Lower leg skin (tissue), 4 donors: ENCODE measurements around the gene CCBE1. TPM values are rescaled to one million over a fixed set of nuclear protein-coding genes. Genes with fewer than 3 reads are reported as not detected.
"Not testable (repeated sequence)": the region's sequence is repeated elsewhere in the genome, so short reads cannot be mapped to it uniquely, and the experiment has no call there.

ENCODE experiments used
- DNase-seq, 2 donors: peaks; one replicate each; pipeline ENCODE4 v3.0.0-alpha.2; 2019; ENCODE audit warnings: low spot score in 2 of 2
- H3K4me3 ChIP-seq: fragments of 200-600 bp; sonication (generic); 2 replicates; pipeline ENCODE4 v1.5.1; 2017; ENCODE audit warnings: mild to moderate bottlenecking, low read depth; ENCODE audit not compliant: poor library complexity, severe bottlenecking
- CTCF ChIP-seq, 3 donors: fragments of 450-650 bp; IDR thresholded peaks; one replicate each; pipeline ENCODE4 v1.5.1; 2016; ENCODE audit warnings: antibody characterized with exemption in 3 of 3, mild to moderate bottlenecking in 3 of 3, moderate library complexity in 2 of 3
- POLR2A ChIP-seq, 2 donors: fragments of 450-650 bp; IDR thresholded peaks; one replicate each; pipeline ENCODE4 v1.6.1; 2016 to 2017; ENCODE audit warnings: antibody characterized with exemption in 2 of 2, mild to moderate bottlenecking in 1 of 2, moderate library complexity in 1 of 2
- WGBS, 2 donors: methylation state at CpG; one replicate each; pipeline ENCODE4 v1.1.5; 2018; 5-methylcytosine and 5-hydroxymethylcytosine counted together
- intact Hi-C: fragments of 100-400 bp; cut with DNase I; formaldehyde crosslinking; loops from one replicate; pipeline ENCODE4 v1.15.0; 2023; ENCODE audit warnings: low total_unique reads
- total RNA-seq, 4 donors: library from RNA; depleted of rRNA; stranded (reverse); fragments of >200 nt; gene quantifications; one replicate each; pipeline ENCODE4 v1.1.0, GENCODE V29; 2016

CCBE1 gene
- total RNA-seq, 4 donors from 2014 or later: 3.0 to 15.5 (median 3.2) TPM

GRCh38 chr18:59667488-59667887 is 29.7 kb downstream of the CCBE1 start:
- no peak for TF ChIP-seq CTCF (IDR thresholded peaks at IDR 0.05)
- TF ChIP-seq POLR2A (IDR thresholded peaks at IDR 0.05): no peak
- WGBS, 2 donors: 86 to 95% methylated on average over 4 of the region's 4 CpGs
- DNase-seq: no peak
- no peak overlapping the region for H3K4me3 ChIP-seq
- intact Hi-C loops: no loop called here

- WGBS, 2 donors: 69 to 73% methylated on average over 9 of the region's 9 CpGs
- DNase-seq, H3K4me3 ChIP-seq, intact Hi-C loops: not testable (repeated sequence)
Measured at GRCh38 chr18:59666007-59666402, 31.2 kb downstream of the CCBE1 start.

GRCh38 chr18:59665057-59666006 is 31.9 kb downstream of the CCBE1 start:
- DNase-seq: no peak
- TF ChIP-seq POLR2A (IDR thresholded peaks at IDR 0.05): no peak
- TF ChIP-seq CTCF (IDR thresholded peaks at IDR 0.05): no peak
- H3K4me3 ChIP-seq: no peak overlapping the region
- WGBS, 2 donors: 72 to 79% methylated on average over 12 of the region's 12 CpGs
- intact Hi-C loops: no loop called here

GRCh38 chr18:59664329-59664728 is 32.9 kb downstream of the CCBE1 start:
- intact Hi-C loops: no loop called here
- no peak for TF ChIP-seq CTCF (IDR thresholded peaks at IDR 0.05)
- no peak for TF ChIP-seq POLR2A (IDR thresholded peaks at IDR 0.05)
- no peak for DNase-seq
- no peak overlapping the region for H3K4me3 ChIP-seq
- WGBS, 2 donors: 88 to 92% methylated on average over 3 of the region's 3 CpGs

- no peak overlapping the region for H3K4me3 ChIP-seq
- intact Hi-C loops: no loop called here
- TF ChIP-seq CTCF (IDR thresholded peaks at IDR 0.05) (no peak), POLR2A (IDR thresholded peaks at IDR 0.05) (no peak)
- WGBS, 2 donors: 91 to 98% methylated on average over 1 of the region's 1 CpG
- no peak for DNase-seq
Measured at GRCh38 chr18:59663096-59663495, 34.1 kb downstream of the CCBE1 start.

GRCh38 chr18:59661891-59662701 is 35.1 kb downstream of the CCBE1 start:
- 49 to 57% methylated on average over 2 of the region's 2 CpGs for WGBS, 2 donors
- TF ChIP-seq POLR2A (IDR thresholded peaks at IDR 0.05): no peak
- no peak for TF ChIP-seq CTCF (IDR thresholded peaks at IDR 0.05)
- DNase-seq: no peak
- intact Hi-C loops: no loop called here
- no peak overlapping the region for H3K4me3 ChIP-seq
